ENCODE results near the gene RABEP2.
"Not testable (repeated sequence)": the region's sequence is repeated elsewhere in the genome, so short reads cannot be mapped to it uniquely, and the experiment has no call there.

Gene RABEP2

DNA sequence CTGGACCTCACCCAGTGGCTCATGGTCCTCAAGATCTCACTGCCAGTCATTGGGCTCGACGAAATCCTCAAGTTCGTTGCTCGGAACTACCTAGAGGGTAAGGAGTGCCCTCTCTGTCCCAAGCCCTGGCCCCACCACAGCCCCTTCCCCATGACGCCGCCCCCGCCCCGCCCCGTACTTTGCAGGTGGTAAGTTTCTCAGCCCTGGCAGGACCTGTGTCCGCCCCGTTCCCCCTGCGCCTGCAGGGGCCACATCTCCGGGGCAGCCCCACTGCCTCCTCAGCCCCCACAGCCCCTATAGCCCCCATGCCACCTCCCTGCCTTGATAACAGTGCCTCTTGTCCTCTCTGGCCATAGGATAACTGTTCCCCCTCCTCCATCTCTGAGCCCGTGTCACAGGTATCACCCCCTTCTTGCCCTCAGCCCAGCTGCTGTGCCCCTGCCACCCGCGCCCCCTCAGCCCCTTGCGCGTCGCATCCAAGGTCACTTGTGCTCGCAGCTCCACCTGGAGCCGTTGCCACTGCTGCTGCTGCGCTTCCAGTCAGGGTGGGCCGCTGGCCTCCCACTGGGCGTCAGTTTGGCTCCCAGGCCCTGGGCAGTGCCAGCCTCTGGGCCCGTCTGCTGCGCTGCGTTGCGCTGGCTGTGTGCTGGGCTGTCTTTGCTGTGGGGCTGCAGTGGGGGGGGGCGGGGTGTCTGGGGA, 21.5 kb downstream of the RABEP2 start:
- no peak for DNase-seq

DNA sequence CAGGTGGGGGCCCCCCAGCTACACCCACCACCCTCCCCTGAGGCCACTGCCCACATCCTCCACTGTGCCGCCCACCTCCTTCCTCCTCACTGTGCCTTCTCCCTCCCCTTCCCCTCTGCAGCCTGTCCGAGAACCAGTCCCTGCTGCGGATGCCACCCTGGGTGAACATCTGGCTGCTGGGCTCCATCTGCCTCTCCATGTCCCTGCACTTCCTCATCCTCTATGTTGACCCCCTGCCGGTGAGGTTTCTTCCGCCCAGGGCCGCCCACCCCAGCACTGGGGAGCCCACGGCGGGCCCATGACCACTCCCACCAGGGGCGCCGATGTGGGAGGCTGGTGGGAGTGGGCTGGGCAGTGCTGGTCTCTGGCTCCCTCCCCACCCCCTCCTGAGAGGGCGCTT, 22.1 kb downstream of the RABEP2 start:
- no peak for DNase-seq

DNA sequence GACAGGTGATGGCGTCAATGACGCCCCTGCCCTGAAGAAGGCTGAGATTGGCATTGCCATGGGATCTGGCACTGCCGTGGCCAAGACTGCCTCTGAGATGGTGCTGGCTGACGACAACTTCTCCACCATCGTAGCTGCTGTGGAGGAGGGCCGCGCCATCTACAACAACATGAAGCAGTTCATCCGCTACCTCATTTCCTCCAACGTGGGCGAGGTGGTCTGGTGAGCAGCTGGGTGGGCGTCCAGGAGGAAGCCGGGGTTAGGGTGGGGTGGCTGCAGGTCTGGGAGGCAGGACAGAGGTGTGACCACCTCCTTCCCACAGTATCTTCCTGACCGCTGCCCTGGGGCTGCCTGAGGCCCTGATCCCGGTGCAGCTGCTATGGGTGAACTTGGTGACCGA, 23.2 kb downstream of the RABEP2 start:
- no peak for DNase-seq

DNA sequence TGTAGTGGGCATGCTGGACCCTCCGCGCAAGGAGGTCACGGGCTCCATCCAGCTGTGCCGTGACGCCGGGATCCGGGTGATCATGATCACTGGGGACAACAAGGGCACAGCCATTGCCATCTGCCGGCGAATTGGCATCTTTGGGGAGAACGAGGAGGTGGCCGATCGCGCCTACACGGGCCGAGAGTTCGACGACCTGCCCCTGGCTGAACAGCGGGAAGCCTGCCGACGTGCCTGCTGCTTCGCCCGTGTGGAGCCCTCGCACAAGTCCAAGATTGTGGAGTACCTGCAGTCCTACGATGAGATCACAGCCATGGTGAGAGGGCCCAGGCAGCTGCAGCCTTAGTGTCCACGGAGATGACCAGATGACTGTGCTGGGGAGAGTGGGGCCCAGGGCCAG, 24.4 kb downstream of the RABEP2 start:
- no peak for DNase-seq

DNA sequence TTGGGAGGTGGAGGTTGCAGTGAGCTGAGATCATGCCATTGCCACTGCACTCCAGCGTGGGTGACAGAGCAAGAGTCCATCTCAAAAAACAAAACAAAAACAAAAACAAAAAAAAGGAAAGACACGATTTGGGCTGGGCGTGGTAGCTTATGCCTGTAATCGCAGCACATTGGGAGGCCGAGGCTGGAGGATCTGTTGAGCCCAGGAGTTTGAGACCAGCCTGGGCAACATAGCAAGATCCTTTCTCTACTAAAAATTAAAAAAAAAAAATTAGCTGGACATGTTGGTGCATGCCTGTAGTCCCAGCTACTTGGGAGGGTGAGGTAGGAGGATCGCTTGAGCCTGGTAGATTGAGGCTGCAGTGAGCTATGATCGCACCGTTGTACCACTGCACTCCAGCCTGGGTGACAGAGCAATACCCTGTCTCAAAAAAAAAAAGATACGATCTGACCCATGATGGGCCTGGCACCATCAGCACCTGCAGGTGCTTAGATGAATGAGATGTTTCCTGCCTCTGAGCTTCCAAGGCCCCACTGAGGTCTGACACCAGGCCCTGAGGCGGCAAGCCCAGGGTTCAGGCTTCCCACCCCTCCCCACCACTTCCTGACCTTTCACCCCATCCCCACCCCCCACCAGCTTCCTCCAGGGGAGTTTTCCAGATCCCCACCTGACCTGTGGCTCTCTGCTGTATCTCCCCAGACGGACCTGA, 25.0 kb downstream of the RABEP2 start:
- no peak for DNase-seq

DNA sequence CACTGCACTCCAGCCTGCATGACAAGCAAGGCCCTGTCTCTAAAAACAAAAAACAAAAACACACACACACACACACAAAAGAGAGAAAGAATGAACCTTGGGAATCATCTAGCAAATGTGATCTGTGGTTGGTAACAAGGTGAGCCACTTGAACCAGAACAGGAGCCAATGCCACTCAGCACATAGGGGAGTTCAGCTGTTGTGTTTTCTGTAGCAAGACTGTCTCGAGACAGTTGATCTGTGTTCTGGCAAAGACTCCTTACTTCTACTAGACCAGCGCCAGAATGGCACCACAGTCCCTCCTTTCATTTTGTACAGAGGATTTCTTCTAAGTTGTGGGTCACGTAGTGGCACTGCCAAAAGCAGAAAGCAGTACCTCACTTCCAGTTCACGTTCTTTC, 26.1 kb downstream of the RABEP2 start:
- DNase-seq = no peak

DNA sequence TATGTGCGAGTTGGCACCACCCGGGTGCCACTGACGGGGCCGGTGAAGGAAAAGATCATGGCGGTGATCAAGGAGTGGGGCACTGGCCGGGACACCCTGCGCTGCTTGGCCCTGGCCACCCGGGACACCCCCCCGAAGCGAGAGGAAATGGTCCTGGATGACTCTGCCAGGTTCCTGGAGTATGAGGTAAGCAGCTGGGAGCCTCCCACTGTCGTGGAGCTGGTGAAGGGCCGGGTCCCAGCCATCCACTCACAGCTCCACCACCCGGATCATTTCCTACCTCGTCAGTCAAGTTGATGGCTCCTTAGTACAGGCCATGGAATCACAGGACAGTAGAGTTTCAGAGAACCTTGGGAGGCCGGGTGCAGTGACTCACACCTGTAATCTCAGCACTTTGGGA, 26.8 kb downstream of the RABEP2 start:
- no peak for DNase-seq

DNA sequence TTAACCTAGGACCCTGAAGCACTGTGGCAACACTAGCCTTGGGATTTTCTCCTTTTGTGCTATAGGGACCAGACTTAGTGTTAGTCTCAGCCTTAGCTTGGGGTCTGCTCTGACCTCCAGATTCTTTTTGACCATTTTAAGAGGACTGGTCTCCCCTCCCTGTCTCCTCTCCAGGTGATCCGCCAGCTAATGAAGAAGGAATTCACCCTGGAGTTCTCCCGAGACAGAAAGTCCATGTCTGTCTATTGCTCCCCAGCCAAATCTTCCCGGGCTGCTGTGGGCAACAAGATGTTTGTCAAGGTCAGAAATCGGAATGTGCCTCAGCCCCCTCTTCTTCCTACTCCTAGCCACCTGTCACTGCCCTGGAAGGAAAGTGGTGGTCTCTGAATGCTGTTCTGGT, 27.2 kb downstream of the RABEP2 start:
- DNase-seq = no peak

DNA sequence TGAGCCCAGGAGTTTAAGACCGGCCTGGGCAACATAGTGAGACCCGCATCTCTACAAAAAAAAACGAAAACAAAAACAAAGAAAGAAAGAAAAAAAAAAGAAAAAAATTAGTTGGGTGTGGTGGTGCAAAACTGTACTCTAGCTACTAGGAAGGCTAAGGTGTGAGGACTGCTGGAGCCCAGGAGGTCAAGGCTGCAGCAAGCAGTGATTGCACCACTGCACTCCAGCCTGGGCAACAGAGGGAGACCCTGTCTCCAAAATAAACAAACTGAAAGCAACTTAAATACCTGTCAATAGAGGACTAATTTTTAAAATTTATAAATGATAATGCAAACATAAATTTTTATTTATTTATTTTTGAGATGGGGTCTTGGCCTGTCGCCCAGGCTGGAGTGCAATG, 29.4 kb downstream of the RABEP2 start:
- no peak for DNase-seq

DNA sequence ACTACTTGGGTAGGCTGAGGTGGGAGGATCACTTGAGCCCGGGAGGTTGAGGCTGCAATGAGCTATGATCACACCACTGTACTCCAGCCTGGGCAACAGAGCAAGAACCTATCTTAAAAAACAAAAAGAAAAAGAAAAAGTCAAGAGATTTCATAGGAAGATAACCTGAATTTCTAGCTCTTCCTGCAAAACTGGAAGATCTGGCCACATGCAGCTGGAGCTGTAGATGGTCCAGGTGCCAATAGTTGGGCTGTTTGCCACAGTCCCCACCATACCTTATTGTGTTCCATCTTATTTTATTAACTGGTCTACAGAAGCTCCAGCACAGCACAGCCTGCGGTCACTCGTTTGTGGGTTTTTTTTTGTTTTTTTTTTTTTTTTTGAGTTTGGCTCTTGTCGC, 31.7 kb downstream of the RABEP2 start:
- no peak for DNase-seq

DNA sequence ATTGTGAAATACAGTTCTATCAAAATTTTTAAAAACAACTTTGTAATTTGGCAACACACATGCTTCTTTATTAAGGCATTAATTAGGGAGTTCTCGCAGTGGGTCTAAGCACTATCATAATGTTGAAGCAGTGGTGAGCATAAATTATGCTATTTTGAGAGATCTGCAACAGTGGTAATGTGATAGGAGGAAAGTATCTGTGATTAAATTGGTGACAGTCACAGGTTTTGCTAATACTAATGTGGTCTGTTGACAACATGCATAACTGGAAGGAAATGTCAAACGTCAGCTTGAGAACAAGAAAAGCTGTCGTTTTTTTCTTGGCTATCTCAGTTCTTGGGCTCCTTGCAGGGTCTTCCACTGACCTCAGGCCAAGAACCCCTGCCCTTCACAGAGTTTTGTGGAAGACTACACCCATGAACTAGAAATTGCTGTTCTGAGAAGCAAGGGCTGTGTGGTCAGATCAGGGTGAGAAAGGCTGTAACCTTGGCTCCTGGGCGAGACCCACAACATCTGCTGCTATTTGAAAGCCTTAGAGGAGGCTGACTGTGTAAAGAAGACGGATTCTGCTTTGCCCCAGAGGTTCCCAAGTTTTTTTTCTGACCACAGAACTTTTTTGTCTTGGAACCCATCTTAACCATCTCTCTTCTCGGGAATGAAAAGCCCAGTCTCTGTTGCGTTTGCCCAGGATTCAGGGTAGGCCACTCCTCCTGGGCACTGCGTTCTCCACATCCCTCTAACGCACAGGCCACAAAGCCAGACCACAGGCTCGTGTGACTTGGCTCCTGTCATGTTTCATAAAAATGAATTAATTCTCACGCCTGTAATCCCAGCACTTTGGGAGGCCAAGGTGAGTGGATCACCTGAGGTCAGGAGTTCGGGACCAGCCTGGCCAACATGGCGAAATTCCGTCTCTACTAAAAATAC, 32.8 kb downstream of the RABEP2 start:
- no peak for DNase-seq

DNA sequence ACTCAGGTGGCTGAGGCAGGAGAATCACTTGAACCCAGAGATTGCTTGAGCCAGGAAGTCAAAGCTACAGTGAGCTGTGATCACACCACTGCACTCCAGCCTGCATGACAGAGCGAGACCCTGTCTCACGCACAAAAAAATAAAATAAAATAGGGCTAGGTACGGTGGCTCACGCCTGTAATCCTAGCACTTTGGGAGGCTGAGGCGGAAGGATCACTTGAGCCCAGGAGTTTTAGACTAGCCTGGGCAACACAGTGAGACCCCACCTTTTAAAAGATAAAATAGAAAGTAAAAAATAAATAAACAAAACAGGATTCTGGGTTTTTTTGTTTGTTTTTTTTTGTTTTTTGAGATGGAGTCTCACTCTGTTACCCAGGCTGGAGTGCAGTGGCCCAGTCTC, 34.7 kb downstream of the RABEP2 start:
- DNase-seq = not testable (repeated sequence)

DNA sequence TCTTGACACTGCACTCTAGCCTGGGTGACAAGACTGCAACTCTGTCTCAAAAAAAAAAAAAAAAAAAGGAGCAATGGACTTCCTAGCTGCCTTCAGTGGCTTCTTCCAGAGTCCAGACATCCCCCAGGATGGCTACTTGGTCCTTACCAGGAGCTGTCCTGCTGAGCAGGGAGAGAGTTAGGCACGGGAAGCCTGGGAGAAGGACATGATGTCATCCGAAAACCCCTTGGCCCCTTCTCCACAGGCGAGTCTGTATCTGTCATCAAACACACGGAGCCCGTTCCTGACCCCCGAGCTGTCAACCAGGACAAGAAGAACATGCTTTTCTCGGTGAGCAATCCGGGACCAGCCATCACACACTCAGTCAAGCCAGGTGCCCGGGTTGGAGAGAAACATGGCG, 38.1 kb downstream of the RABEP2 start:
- DNase-seq = no peak

DNA sequence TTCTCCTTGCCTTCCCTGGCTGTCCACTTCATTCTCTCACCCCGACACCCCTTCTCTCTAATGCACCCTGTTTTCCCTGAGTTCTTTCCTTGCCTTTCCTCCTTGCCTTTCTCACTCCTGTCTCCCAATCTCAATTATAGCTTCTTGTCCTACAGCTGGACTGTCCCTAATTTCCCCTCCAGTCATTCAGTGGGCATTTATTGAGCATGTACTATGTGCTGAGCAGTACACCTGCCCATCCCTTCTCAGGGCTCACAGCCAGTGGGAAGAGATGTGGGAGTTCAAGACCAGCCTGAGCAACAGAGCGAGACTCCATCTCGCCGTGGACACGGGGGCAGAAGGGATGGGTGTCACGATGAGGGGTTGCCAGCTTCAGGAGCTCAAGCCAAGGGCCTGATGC, 41.0 kb downstream of the RABEP2 start:
- no peak for DNase-seq

DNA sequence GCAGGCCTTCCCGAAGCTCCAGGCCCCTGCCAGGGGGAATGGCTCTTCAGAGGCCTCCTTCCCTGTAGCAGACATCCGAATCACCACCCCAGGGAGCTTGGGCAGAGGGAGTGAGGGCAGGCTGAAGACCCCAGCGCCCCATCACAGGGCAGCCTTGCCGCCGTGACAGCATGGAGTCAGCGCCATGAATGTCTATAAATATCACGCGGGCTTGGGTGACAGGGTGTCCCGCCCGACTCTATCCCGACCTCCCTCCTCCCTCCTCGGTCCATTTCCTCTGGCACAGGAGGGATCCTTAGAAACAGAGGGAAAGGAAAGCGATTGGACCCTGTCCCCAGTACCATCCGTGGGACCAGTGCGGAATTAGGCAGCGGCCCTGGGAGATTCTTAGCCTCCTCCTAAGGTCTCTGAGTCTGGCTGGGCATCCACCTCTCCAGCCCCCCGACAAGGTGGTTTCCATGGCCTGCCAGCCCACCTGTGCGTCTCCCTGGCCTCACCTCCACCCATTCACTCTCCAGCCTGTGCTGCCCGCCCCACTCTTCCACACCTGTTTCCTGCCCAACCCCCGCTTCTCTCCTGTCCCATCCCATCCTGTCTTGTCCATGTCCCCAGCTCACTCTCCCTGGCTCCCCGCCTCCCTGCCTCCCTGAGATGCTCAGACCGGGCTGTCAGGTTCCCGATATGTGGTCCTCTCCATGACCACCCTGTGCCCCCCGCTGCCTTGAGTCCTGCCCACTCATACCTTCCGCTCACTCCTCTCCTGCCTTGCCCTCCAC, 41.6 kb downstream of the RABEP2 start:
- DNase-seq = no peak

DNA sequence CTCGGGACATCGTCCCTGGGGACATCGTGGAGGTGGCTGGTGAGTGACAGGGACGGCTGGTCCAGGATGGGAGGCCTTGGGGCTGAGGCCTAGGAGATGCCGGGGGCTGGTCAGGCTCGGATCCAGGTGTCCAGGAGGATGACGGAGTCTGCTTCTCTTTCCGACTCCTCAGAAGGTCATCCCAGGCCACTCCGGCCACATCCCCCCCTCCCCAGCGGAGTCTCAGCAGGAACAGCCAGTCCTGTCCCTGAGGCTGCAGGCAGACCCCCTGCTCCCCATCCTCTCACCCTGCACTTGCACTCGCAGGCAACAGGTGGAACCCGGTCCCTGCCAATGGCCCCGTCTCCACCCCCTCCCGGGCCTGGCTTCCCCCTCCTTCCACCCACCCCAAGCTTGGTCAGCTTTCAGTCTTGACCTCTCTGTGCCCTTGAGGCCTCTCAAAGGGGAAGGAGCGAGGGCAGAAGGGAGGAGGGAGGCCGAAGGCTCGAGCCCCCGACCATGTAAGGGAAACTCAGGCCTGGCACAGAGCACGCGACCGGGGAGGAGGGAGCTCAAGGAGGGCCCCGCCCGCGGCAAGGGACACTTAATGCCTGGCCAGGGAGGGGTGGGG, 42.4 kb downstream of the RABEP2 start:
- no peak for DNase-seq

DNA sequence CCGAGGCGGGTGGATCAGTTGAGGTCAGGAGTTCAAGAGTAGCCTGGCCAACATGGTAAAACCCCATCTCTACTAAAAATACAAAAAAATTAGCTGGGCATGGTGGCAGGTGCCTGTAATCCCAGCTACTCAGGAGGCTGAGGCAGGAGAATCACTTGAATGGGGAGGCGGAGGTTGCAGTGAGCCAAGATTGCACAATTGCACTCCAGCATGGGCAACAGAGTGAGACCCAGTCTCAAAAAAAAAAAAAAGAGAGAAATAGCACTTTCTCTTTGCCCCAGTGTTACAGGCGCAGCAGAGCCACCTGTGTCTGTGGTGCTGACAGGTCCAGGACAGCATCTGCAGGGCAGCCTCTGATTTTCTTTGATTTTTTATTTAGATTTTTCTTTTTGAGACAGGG, 43.5 kb downstream of the RABEP2 start:
- not testable (repeated sequence) for DNase-seq

DNA sequence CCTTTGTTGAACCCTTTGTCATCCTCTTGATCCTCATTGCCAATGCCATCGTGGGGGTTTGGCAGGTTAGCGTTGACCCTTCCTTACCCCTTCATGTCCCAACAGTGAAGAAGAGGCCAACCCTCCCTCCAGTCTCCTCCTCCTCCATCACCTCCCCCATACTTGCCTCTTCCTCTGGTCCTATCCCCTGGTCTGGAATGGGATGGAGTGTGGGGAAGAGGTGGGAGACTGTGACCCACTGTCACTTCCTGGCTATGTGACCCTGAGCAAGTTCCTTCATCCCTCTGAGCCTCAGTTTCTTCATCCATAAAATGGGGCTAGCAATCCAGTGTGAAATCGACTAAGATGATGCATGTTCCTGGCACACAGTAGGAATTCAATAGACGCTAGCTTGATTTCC, 44.1 kb downstream of the RABEP2 start:
- no peak for DNase-seq

DNA sequence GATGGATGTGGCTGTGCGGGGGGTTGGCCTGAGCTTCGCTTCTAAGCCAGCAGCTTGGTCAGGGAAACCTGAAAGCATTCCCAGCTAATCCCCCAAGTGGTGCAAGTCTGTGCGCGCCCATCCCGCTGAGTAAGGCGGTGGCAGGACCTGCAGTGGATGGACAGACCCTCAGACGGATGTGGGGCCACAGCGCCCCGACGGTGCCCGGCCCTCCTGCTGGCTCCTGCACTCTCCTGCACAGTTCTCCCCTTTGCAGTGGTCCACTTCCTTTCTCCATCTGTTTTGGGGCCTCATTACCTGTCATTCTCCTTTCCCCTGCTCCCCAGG, 44.5 kb downstream of the RABEP2 start:
- no peak for DNase-seq

DNA sequence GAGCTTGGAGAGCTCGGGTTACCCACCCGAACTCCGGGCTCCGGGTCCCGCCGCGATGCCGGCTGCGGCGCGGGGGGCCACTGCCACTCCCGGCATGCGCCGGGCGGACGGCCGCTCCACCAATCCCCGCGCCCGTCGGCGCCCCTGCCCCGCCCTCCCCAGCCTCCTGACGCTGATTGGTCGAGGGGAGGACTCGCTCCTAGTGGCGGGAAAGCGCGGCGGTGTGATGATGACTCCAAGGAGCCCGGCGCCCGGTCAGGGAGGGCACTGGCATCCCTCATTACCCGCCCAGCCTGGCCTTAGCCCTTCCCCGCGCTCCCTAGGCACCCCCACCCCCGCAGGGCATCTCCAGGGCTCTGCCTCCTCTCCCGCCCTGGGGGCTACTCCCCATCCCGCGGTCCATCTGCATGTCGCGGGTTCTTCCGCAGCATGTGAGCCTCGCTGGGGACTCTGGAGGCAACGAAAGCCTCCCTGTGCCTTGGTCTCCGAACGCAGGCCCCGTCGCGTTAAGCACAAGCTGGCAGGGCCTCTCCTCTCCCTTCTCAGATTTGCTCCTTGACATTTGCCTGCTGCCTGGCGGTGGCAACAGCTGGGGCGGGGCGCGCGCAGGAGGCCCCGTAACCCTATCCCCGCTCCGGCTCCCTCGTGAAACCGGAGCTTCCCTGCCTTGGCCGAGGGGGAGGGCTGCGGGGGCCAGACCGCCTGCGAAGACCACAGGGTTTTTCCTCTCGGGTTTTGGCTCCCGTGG, 45.0 kb downstream of the RABEP2 start:
- DNase-seq = peak; percentile 86

DNA sequence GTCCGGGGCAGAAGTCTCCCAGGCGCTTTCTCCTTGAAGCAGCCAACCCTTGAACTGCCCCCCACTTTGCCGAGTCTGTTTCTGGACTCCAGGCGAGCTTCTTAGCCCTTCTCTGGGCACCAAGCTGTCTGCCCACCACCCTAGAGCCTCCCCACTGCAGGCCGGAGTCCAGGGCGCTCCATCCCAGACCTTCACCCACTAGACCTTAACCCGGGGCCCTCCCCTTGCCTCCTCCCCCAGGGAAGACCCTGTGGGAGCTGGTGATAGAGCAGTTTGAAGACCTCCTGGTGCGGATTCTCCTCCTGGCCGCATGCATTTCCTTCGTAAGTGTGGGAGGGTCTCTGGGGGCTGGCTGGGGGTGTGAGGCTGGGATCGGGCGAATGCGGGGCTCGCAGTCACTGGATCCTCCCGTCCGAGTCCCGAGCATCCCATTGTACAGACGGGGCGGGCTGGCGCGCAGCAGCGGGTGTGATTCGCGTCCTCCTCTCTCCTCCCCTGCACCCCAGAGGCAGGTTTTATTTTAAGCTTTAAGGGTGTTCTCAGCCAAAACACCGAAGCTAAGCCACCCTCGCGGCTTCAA, 45.7 kb downstream of the RABEP2 start:
- no peak for DNase-seq
